Chondrocyte (in vitro differentiated cells): Measurements from ENCODE around the gene SLCO4C1. TPM values are rescaled to one million over a fixed set of nuclear protein-coding genes. Genes with fewer than 3 reads are reported as not detected.

ENCODE experiments used
- DNase-seq: peaks from one replicate; pipeline ENCODE4 v3.0.0; 2021; ENCODE audit warnings: mixed read lengths, low spot score
- H3K27ac Mint-ChIP-seq: one replicate; pipeline ENCODE4 v1.8.0; 2021; ENCODE audit warnings: mild to moderate bottlenecking, moderate library complexity, mixed read lengths; ENCODE audit not compliant: unreplicated experiment
- H3K27me3 Mint-ChIP-seq: 2 replicates; pipeline ENCODE4 v1.8.0; 2021; ENCODE audit warnings: low read depth, mixed read lengths
- H3K36me3 Mint-ChIP-seq: 2 replicates; pipeline ENCODE4 v1.8.0; 2021; ENCODE audit warnings: low read depth, mixed read lengths
- H3K4me1 Mint-ChIP-seq: 2 replicates; pipeline ENCODE4 v1.8.0; 2021; ENCODE audit warnings: low read depth, mild to moderate bottlenecking, mixed read lengths
- H3K4me3 Mint-ChIP-seq: one replicate; pipeline ENCODE4 v1.8.0; 2021; ENCODE audit warnings: mild to moderate bottlenecking, moderate library complexity, mixed read lengths; ENCODE audit not compliant: unreplicated experiment
- H3K9me3 Mint-ChIP-seq: 2 replicates; pipeline ENCODE4 v1.8.0; 2021; ENCODE audit warnings: low read depth, mixed read lengths
- total RNA-seq: library from RNA; stranded (reverse); gene quantifications from 3 replicates; pipeline ENCODE4 v1.2.1, GENCODE V29; 2021
- TF ChIP-seq, protein P1 (sequence below): fragments of 200-600 bp; sonication (generic); IDR thresholded peaks from 2 replicates; pipeline ENCODE4 v1.5.0; 2021; ENCODE audit warnings: antibody characterized with exemption, mild to moderate bottlenecking, moderate library complexity

SLCO4C1 gene
- total RNA-seq, 1 donor from 2014 or later, result 0.15 TPM

DNA sequence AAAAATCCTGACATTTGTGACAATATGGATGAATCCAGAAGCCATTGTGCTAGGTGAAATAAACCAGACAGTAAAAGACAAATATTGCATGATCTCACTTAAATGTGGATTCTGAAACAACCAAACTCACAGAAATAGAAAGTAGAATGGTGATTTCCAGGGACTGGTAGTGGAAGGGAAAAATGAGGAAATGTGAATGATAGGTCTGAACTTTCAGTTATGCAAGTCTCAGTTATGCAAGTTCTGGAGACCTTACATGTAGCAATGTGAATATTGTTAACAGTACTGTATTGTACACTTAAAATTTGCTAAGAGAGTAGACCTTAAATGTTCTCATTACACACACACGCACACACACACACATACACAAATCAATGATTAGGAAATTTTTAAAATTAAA lies 84.9 kb downstream of the SLCO4C1 start:
- H3K4me1 Mint-ChIP-seq, result no peaks in the 10 kb centered on the region
- no peaks in the 10 kb centered on the region for H3K36me3 Mint-ChIP-seq
- H3K4me3 Mint-ChIP-seq, result no peak overlapping the region
- no peaks in the 10 kb centered on the region for H3K9me3 Mint-ChIP-seq
- no peak for DNase-seq
- TF ChIP-seq, protein P1, sequence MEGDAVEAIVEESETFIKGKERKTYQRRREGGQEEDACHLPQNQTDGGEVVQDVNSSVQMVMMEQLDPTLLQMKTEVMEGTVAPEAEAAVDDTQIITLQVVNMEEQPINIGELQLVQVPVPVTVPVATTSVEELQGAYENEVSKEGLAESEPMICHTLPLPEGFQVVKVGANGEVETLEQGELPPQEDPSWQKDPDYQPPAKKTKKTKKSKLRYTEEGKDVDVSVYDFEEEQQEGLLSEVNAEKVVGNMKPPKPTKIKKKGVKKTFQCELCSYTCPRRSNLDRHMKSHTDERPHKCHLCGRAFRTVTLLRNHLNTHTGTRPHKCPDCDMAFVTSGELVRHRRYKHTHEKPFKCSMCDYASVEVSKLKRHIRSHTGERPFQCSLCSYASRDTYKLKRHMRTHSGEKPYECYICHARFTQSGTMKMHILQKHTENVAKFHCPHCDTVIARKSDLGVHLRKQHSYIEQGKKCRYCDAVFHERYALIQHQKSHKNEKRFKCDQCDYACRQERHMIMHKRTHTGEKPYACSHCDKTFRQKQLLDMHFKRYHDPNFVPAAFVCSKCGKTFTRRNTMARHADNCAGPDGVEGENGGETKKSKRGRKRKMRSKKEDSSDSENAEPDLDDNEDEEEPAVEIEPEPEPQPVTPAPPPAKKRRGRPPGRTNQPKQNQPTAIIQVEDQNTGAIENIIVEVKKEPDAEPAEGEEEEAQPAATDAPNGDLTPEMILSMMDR, result no peak
- no peak overlapping the region for H3K27ac Mint-ChIP-seq
- peaks cover 4% of the 10 kb centered on the region for H3K27me3 Mint-ChIP-seq

DNA sequence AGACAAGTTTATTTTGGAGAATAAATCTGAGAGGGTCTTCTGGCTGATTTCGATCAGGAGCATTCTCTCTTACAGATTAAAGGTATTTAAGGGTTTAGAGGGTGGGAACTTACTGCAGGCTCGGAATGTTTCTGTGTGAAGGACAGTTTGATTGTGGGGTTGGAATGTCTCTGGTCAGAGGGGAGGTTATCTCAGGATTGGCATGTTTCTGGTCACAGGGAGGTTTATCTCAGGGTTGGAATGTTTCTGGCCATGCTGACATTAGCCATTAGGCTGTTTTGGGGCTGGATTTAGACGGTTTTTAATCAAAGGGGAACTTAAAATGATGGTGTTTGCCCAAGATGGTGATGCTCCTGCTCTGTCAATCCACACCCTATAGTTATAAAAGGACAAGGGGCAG lies 95.2 kb downstream of the SLCO4C1 start:
- Mint-ChIP-seq H3K36me3 (no peaks in the 10 kb centered on the region), H3K4me3 (no peak overlapping the region), H3K4me1 (no peaks in the 10 kb centered on the region), H3K27ac (no peak overlapping the region), H3K9me3 (peaks cover 5% of the 10 kb centered on the region), H3K27me3 (peaks cover 14% of the 10 kb centered on the region)
- TF ChIP-seq, protein P1, result no peak
- no peak for DNase-seq

DNA sequence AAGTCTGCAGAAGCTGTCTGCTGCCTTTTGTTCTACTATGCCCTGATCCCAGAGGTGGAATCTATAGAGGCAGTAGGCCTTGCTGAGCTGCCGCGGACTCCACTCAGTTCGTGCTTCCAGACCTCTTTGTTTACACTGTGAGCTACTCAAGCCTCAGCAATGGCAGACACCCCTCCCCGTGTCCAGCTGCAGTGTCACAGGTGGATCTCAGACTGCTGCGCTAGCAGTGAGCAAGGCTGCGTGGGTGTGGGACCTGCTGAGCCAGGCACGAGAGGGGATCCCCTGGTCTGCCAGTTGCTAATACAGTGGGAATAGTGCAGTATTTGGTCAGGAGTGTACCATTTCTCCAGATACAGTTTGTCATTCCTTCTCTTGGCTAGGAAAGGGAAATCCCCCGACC lies 99.6 kb downstream of the SLCO4C1 start:
- TF ChIP-seq, protein P1, result no peak
- peak; percentile 60 for DNase-seq
- H3K9me3 Mint-ChIP-seq, result peaks cover 12% of the 10 kb centered on the region
- H3K4me1 Mint-ChIP-seq, result no peaks in the 10 kb centered on the region
- no peak overlapping the region for H3K4me3 Mint-ChIP-seq
- H3K36me3 Mint-ChIP-seq, result no peaks in the 10 kb centered on the region
- H3K27ac Mint-ChIP-seq, result no peak overlapping the region
- H3K27me3 Mint-ChIP-seq, result peaks cover 7% of the 10 kb centered on the region

Other genes with a start within 250 kb of the SLCO4C1 start
- gene SLCO6A1, start 202.7 kb upstream of the SLCO4C1 start, total RNA-seq, result 0.82 to 1.8 TPM (median 1.1 TPM) in 3 replicates